Measurements from ENCODE around the gene NOM1. TPM values are rescaled to one million over a fixed set of nuclear protein-coding genes. Genes with fewer than 3 reads are reported as not detected.

The NOM1 gene
- total RNA-seq, 1 experiment from 2014 or later, result 35.4 TPM

GRCh38 chr7:156964971-156965370 is 15.5 kb downstream of the NOM1 start:
- Histone ChIP-seq H3K9me2 (ENCODE audit: insufficient read depth) (no peaks in the 10 kb centered on the region), H3K4me3 (replicated peaks in 1 of 2; ENCODE audit: low read depth in 1 of 2, low read length in 2 of 2) (no peak overlapping the region), H3K4me2 (ENCODE audit: low read length) (no peak overlapping the region), H4K20me1 (ENCODE audit: insufficient read depth) (no peaks in the 10 kb centered on the region), H3K4me1 (ENCODE audit: control insufficient read depth in 1 of 2, insufficient read depth in 2 of 2, low read length in 2 of 2) (no peaks in the 10 kb centered on the region), H2AFZ (ENCODE audit: low read depth, low read length, poor library complexity, severe bottlenecking) (no peak overlapping the region), H3K27ac (ENCODE audit: low read depth, low read length) (no peak overlapping the region), H3K27me3 (ENCODE audit: insufficient read depth, low read length) (no peaks in the 10 kb centered on the region), H3K9ac (ENCODE audit: low read length) (no peak overlapping the region), H3K79me2 (ENCODE audit: insufficient read depth, low read length) (peaks cover 38% of the 10 kb centered on the region), H3K36me3 (ENCODE audit: control insufficient read depth in 1 of 2, insufficient read depth in 2 of 2, low read length in 2 of 2) (peaks cover 65 to 67% of the 10 kb centered on the region in 2 experiments; a peak in 3 of 4 replicates), H3K9me3 (ENCODE audit: control insufficient read depth in 1 of 2, insufficient read depth in 1 of 2, low read depth in 1 of 2, low read length in 2 of 2) (no peaks in the 10 kb centered on the region)
- intact Hi-C loops (cut with micrococcal nuclease), result no loop called here
- POLR2A ChIA-PET, result no interaction called here
- CTCF ChIA-PET, result no interaction called here
- no peak for ATAC-seq
- TF ChIP-seq EZH2phosphoT487 (IDR thresholded peaks at IDR 0.05; ENCODE audit: borderline replicate concordance) (no peak), ZFX (IDR thresholded peaks at IDR 0.05) (no peak), EGR1 (IDR thresholded peaks at IDR 0.05; ENCODE audit: low read depth) (no peak), POLR2A (IDR thresholded peaks at IDR 0.05; ENCODE audit: borderline replicate concordance, extremely low read depth, insufficient read depth, insufficient read length) (no peak), POLR2AphosphoS5 (IDR thresholded peaks at IDR 0.05; ENCODE audit: low read depth, low read length) (no peak)
- no peak for DNase-seq (ENCODE audit: low read depth, low spot score)
- BruUV-seq (replicated peaks), result no TSS peak
- RAD21 ChIA-PET (ENCODE audit: low non-redundant PET in 1 of 2, low total read pairs in 2 of 2, uncharacterized antibody in 2 of 2, unreplicated experiment in 2 of 2), result no interaction called here

DNA sequence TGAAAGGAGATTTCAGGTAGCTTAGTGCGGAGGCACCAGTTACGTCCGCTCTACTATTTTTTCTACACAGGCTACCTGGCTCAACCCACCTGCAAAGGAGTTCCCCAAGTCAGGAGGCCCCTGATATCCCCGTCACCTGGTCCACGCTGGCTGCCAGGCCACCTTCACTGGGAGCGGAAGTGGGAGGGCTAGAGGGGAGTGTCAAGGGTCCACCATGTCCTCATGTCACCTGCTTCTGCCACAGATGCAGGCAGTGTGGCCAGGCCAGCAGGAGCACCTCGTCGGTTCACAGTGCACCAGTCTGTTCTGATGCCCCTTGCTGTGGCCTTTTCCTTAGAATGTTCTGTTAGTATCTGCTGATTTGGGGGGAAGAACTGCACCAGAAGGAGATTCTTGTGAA is 16.9 kb downstream of the NOM1 start:
- ATAC-seq, result no peak
- H3K79me2 ChIP-seq (ENCODE audit: insufficient read depth, low read length), result peaks cover 24% of the 10 kb centered on the region
- H3K9ac ChIP-seq (ENCODE audit: low read length), result no peak overlapping the region
- POLR2A ChIA-PET, result no interaction called here
- H4K20me1 ChIP-seq (ENCODE audit: insufficient read depth), result no peaks in the 10 kb centered on the region
- H3K27ac ChIP-seq (ENCODE audit: low read depth, low read length), result no peak overlapping the region
- RAD21 ChIA-PET (ENCODE audit: low non-redundant PET in 1 of 2, low total read pairs in 2 of 2, uncharacterized antibody in 2 of 2, unreplicated experiment in 2 of 2), result no interaction called here
- CTCF ChIA-PET, result interaction anchor here (0.7 kb wide), 1 partner anchor 422 kb away, joined by 3 read pairs; no protein-coding TSS in a partner anchor
- TF ChIP-seq ZNF274 (IDR thresholded peaks at IDR 0.05; ENCODE audit: low read depth, low read length), result no peak
- no peak for TF ChIP-seq EGR1 (IDR thresholded peaks at IDR 0.05; ENCODE audit: low read depth)
- TF ChIP-seq POLR2A (IDR thresholded peaks at IDR 0.05; ENCODE audit: borderline replicate concordance, extremely low read depth, insufficient read depth, insufficient read length), result no peak
- TF ChIP-seq SRF (IDR thresholded peaks at IDR 0.05; ENCODE audit: low read depth), result no peak
- no peak for TF ChIP-seq RAD21 (IDR thresholded peaks at IDR 0.05; ENCODE audit: low read depth)
- TF ChIP-seq MAX (IDR thresholded peaks at IDR 0.05), result no peak
- TF ChIP-seq REST (IDR thresholded peaks at IDR 0.05; ENCODE audit: low read depth), result no peak
- TF ChIP-seq POLR2AphosphoS5 (IDR thresholded peaks at IDR 0.05; ENCODE audit: low read depth, low read length), result no peak
- TF ChIP-seq CBX3 (IDR thresholded peaks at IDR 0.05; ENCODE audit: low read depth), result no peak
- TF ChIP-seq TCF7L2 (IDR thresholded peaks at IDR 0.05; ENCODE audit: borderline replicate concordance, extremely low read depth, insufficient read depth, insufficient read length), result no peak
- peaks cover 57 to 61% of the 10 kb centered on the region in 2 experiments; a peak in 3 of 4 replicates for H3K36me3 ChIP-seq (ENCODE audit: control insufficient read depth in 1 of 2, insufficient read depth in 2 of 2, low read length in 2 of 2)
- no peaks in the 10 kb centered on the region for H3K4me1 ChIP-seq (ENCODE audit: control insufficient read depth in 1 of 2, insufficient read depth in 2 of 2, low read length in 2 of 2)
- no peaks in the 10 kb centered on the region for H3K27me3 ChIP-seq (ENCODE audit: insufficient read depth, low read length)
- H2AFZ ChIP-seq (ENCODE audit: low read depth, low read length, poor library complexity, severe bottlenecking), result no peak overlapping the region
- H3K9me2 ChIP-seq (ENCODE audit: insufficient read depth), result no peaks in the 10 kb centered on the region
- no TSS peak for BruUV-seq (replicated peaks)
- intact Hi-C loops (cut with micrococcal nuclease), result no loop called here
- no peak overlapping the region for H3K4me3 ChIP-seq (replicated peaks in 1 of 2; ENCODE audit: low read depth in 1 of 2, low read length in 2 of 2)
- H3K4me2 ChIP-seq (ENCODE audit: low read length), result no peak overlapping the region
- no peaks in the 10 kb centered on the region for H3K9me3 ChIP-seq (ENCODE audit: control insufficient read depth in 1 of 2, insufficient read depth in 1 of 2, low read depth in 1 of 2, low read length in 2 of 2)
- DNase-seq (ENCODE audit: low read depth, low spot score), result no peak

All from HCT116 (cell line).